Activated CD4-positive, alpha-beta memory T cell treated with anti-CD3 and anti-CD28 coated beads, Interleukin-2, amount 10 ng/mL, durations not matched to agents 7 days and 5 days (primary cell): ENCODE results near the gene TNFSF12. TPM values are rescaled to one million over a fixed set of nuclear protein-coding genes. Genes with fewer than 3 reads are reported as not detected.
A peak's percentile ranks its signal among the peaks of the same experiment; 100 is the strongest.

ENCODE experiments used
- CTCF ChIA-PET: fragments of 350-600 bp; sonication (Branson Sonifier 250); formaldehyde crosslinking; loops from one replicate; lab custom pipeline; 2021; ENCODE audit warnings: antibody characterized with exemption, inconsistent platforms; lab: Charles Lee
- POLR2A ChIA-PET: fragments of 350-600 bp; sonication (Branson Sonifier 250); formaldehyde crosslinking; loops from one replicate; lab custom pipeline; 2021; ENCODE audit warnings: antibody characterized with exemption; lab: Charles Lee
- DNase-seq: peaks from one replicate; pipeline ENCODE4 v3.0.0-alpha.2; 2020
- H3K27ac Mint-ChIP-seq: one replicate; pipeline ENCODE4 v1.8.0; 2021; ENCODE audit warnings: mild to moderate bottlenecking, mixed read lengths
- H3K27me3 Mint-ChIP-seq: one replicate; pipeline ENCODE4 v1.8.0; 2021; ENCODE audit warnings: mixed read lengths
- H3K36me3 Mint-ChIP-seq: one replicate; pipeline ENCODE4 v1.8.0; 2021; ENCODE audit warnings: low read depth, mixed read lengths
- H3K4me1 Mint-ChIP-seq: one replicate; pipeline ENCODE4 v1.8.0; 2021; ENCODE audit warnings: mixed read lengths
- H3K4me3 Mint-ChIP-seq: one replicate; pipeline ENCODE4 v1.8.0; 2021; ENCODE audit warnings: mild to moderate bottlenecking, mixed read lengths
- H3K9me3 Mint-ChIP-seq: one replicate; pipeline ENCODE4 v1.8.0; 2021; ENCODE audit warnings: mixed read lengths
- total RNA-seq, 2 experiments: library from RNA; stranded (reverse); gene quantifications; one replicate each; pipeline ENCODE4 v1.2.3, GENCODE V29; 2021

The TNFSF12 gene
- total RNA-seq, 2 experiments from 2014 or later: 79.8 to 86.7 TPM

DNA sequence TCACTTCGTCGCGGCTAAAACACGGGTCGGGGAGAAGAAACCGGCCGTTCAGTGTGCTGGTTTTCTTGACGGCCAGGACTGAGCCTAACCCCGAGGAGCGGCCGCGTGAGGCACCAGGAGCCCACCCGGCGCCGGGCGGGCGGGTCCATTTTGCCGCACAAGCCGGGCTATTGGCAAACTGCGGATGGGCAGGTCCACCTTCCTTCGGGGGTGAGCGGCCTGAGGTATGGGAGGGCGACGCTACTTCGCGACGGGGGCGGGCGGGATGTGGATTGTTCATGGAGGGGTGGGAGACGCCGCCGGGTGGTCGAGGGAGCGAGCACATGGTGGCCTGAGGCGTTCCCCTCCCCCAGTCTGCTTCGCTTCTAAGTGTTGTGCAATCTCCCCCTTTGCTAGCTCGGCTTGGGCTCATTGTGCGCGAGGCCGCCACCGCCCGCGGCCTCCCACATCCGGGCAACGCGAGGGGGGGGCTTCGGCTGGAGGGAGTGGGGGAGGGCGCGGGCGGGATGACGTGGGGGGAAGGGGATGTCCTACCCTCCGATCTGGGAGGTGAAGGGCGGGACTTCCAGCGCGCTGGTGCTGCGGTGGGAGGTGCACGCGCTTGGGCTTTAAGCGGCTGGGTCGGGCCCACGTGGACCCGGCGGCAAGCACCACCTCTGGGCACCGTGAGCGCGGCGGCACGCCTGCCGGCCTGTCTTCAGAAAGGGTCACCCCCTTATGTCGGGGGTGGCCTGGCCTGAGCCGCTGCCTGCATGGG is 24.6 kb downstream of the TNFSF12 start:
- Mint-ChIP-seq H3K4me3 (peak overlapping the region; percentile 93), H3K36me3 (peaks cover 84% of the 10 kb centered on the region), H3K4me1 (peaks cover 70% of the 10 kb centered on the region)

DNA sequence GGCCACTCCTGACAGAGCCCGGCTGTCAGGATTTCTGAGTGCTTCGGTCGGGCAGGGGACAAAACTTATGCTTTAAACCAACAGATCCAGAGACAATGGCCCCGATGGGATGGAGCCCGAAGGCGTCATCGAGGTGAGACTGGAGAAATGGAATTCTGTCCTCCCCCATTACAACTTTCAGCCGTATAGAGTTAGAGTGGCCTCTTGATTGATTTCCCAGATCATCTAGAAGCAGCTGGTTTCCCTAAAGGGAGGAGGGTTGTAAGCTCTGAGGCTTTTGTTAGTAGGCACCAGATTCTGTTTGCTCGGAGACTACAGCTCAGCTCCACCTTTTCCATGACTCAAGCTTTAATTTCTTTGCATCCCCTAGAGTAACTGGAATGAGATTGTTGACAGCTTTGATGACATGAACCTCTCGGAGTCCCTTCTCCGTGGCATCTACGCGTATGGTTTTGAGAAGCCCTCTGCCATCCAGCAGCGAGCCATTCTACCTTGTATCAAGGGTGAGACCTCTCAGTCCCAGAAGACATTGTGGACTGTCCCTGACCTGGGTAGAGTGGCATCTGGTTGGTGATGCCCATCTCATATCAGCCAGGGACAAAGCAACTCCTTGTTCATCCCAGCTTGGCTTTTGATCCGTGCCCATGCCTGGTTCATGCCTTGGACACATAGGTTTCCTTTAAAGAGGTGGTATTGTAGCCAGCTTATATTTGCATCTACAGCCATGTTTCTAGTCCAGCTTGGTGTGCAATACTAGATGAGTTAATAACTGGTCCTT is 25.5 kb downstream of the TNFSF12 start:
- Mint-ChIP-seq H3K27ac (peak overlapping the region; percentile 99), H3K4me3 (peak overlapping the region; percentile 93), H3K27me3 (no peaks in the 10 kb centered on the region), H3K4me1 (peaks cover 79% of the 10 kb centered on the region), H3K36me3 (peaks cover 91% of the 10 kb centered on the region), H3K9me3 (no peaks in the 10 kb centered on the region)
- CTCF ChIA-PET: interaction anchor here (1.3 to 3.1 kb wide), 5 partner anchors 10 to 137 kb away, joined by 3 to 21 read pairs (median 12); partner anchors contain the start of genes MPDU1, SENP3, SOX15 and TP53
- no peak for DNase-seq
- POLR2A ChIA-PET: interaction anchor here (0.6 to 9.3 kb wide), 21 partner anchors 9 to 562 kb away, joined by 3 to 169 read pairs (median 4); partner anchors contain the start of genes ACAP1, CD68, MPDU1 and PHF23

More for the DNA sequence above, 24.6 kb downstream of the TNFSF12 start:
- H3K27me3 Mint-ChIP-seq: no peaks in the 10 kb centered on the region
- peak; percentile 94 for DNase-seq
- peak overlapping the region; percentile 99 for H3K27ac Mint-ChIP-seq
- CTCF ChIA-PET: interaction anchor here (1.3 to 3.1 kb wide), 5 partner anchors 11 to 137 kb away, joined by 3 to 21 read pairs (median 12); partner anchors contain the start of genes MPDU1, SENP3, SOX15 and TP53
- H3K9me3 Mint-ChIP-seq: no peaks in the 10 kb centered on the region
- POLR2A ChIA-PET: interaction anchor here (0.6 to 9.3 kb wide), 25 partner anchors 8 to 562 kb away, joined by 3 to 169 read pairs (median 4); partner anchors contain the start of genes ACAP1, CD68, MPDU1 and PHF23

DNA sequence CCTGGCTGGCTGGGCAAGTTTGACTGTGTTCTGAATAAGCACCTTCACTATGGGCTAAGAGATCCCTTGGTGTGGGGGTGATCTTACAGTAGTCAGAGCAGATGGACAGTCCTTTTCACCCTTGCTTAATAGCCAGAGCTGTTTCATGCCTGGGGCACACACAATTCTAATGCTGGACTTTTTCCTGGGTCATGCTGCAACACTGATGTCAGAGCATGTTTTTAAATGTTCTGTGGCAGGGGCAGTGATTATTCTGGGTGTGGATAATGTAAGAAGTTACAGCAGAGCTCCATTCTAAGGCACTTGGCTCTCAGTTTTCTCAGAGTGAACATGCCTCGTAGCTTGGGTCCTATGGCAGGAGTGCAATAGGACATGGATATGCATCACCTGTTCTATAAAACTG is 26.6 kb downstream of the TNFSF12 start:
- Mint-ChIP-seq H3K27ac (peak overlapping the region; percentile 99), H3K36me3 (peaks cover 89% of the 10 kb centered on the region), H3K4me3 (peak overlapping the region; percentile 93), H3K9me3 (no peaks in the 10 kb centered on the region), H3K27me3 (no peaks in the 10 kb centered on the region), H3K4me1 (peaks cover 83% of the 10 kb centered on the region)
- ChIA-PET CTCF (interaction anchor here (1.3 to 3.1 kb wide), 4 partner anchors 9 to 112 kb away, joined by 3 to 21 read pairs (median 11); partner anchors contain the start of genes MPDU1, SENP3, SOX15 and TP53), POLR2A (interaction anchor here (1.1 to 9.3 kb wide), 7 partner anchors 8 to 112 kb away, joined by 3 to 169 read pairs (median 38); partner anchors contain the start of genes CD68, MPDU1, POLR2A and SENP3)
- DNase-seq: no peak

DNA sequence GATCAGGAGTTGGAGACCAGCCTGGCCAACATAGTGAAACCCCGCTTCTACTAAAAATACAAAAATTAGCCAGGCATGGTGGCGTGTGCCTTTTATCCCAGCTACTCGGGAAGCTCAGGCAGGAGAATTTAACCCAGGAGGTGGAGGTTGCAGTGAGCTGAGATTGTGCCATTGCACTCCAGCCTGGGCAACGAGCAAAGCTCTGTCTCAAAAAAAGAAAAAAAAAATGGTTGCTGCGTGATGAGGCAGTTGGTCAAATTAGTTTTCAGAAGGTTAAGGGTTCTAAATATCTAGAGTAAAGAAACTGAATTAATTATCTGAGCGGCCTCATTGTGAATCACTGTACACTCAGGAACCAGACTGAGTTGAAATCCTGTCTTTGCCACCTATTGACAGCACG is 27.1 kb downstream of the TNFSF12 start:
- Mint-ChIP-seq H3K4me3 (peak overlapping the region; percentile 93), H3K27me3 (no peaks in the 10 kb centered on the region), H3K36me3 (peaks cover 89% of the 10 kb centered on the region), H3K4me1 (peaks cover 87% of the 10 kb centered on the region), H3K27ac (peak overlapping the region; percentile 99), H3K9me3 (no peaks in the 10 kb centered on the region)
- ChIA-PET POLR2A (interaction anchor here (1.1 to 9.3 kb wide), 7 partner anchors 7 to 111 kb away, joined by 3 to 169 read pairs (median 5); partner anchors contain the start of genes CD68, MPDU1, SENP3 and SOX15), CTCF (interaction anchor here (1.3 to 2.8 kb wide), 2 partner anchors 8 to 112 kb away, joined by 3 to 13 read pairs; partner anchors contain the start of genes MPDU1 and TP53)
- DNase-seq: no peak

DNA sequence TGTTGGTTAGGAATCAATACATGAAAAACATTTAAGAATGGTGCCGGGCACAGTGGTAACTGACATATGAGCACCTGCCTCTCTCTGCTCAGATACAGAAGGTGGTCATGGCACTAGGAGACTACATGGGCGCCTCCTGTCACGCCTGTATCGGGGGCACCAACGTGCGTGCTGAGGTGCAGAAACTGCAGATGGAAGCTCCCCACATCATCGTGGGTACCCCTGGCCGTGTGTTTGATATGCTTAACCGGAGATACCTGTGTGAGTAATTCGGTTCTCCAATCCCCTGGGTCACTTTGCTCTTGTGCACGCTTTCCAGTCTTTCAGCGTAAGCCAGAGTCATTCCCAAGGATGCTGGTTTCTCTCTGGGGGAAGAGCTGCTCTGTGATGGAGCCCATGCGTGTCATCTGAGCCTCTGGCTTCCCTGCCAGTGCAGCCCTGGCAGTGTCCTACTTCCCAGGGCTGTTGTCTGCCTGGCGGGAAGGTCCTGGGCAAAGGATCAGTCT is 27.6 kb downstream of the TNFSF12 start:
- Mint-ChIP-seq H3K9me3 (no peaks in the 10 kb centered on the region), H3K36me3 (peaks cover 89% of the 10 kb centered on the region), H3K27me3 (no peaks in the 10 kb centered on the region), H3K4me3 (peak overlapping the region; percentile 93), H3K4me1 (peaks cover 87% of the 10 kb centered on the region), H3K27ac (peak overlapping the region; percentile 50)
- no peak for DNase-seq
- POLR2A ChIA-PET: interaction anchor here (1.2 to 9.3 kb wide), 5 partner anchors 7 to 111 kb away, joined by 3 to 169 read pairs (median 80); partner anchors contain the start of genes CD68, MPDU1, SENP3 and SOX15
- CTCF ChIA-PET: interaction anchor here (1.3 kb wide), 1 partner anchor 111 kb away, joined by 3 read pairs; the partner anchor contains the start of gene TP53

DNA sequence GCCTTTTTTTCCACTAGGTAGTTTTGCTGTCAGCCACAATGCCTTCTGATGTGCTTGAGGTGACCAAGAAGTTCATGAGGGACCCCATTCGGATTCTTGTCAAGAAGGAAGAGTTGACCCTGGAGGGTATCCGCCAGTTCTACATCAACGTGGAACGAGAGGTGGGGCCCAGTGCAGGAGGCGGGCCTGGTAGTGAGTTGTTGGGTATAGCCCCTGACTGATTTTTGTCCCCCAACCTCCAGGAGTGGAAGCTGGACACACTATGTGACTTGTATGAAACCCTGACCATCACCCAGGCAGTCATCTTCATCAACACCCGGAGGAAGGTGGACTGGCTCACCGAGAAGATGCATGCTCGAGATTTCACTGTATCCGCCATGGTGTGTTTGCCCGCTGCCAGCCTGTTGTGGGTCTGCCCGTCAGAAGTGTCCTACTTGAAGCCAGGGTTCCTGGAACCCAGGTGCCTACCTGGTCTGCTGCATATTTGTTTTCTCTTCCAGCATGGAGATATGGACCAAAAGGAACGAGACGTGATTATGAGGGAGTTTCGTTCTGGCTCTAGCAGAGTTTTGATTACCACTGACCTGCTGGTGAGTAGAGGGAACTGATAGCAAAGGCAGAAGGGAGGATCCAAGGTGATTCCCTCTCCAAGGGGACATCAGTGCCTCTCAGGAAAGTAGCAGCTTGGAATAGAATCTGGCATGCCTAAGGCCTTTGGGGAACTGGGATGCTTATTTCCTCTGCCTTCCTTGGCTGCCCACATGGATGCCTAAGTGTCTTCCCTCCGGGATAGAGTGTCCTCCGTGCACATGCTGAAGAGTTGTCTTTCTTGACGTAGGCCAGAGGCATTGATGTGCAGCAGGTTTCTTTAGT is 28.7 kb downstream of the TNFSF12 start:
- H3K4me3 Mint-ChIP-seq: peak overlapping the region; percentile 5
- no peaks in the 10 kb centered on the region for H3K27me3 Mint-ChIP-seq
- ChIA-PET CTCF (no interaction called here), POLR2A (interaction anchor here (1.2 to 9.3 kb wide), 5 partner anchors 8 to 110 kb away, joined by 3 to 88 read pairs (median 4); partner anchors contain the start of genes SOX15, TP53 and WRAP53)
- DNase-seq: no peak
- no peaks in the 10 kb centered on the region for H3K9me3 Mint-ChIP-seq
- H3K36me3 Mint-ChIP-seq: peaks cover 86% of the 10 kb centered on the region
- H3K27ac Mint-ChIP-seq: peak overlapping the region; percentile 92
- H3K4me1 Mint-ChIP-seq: peaks cover 87% of the 10 kb centered on the region

DNA sequence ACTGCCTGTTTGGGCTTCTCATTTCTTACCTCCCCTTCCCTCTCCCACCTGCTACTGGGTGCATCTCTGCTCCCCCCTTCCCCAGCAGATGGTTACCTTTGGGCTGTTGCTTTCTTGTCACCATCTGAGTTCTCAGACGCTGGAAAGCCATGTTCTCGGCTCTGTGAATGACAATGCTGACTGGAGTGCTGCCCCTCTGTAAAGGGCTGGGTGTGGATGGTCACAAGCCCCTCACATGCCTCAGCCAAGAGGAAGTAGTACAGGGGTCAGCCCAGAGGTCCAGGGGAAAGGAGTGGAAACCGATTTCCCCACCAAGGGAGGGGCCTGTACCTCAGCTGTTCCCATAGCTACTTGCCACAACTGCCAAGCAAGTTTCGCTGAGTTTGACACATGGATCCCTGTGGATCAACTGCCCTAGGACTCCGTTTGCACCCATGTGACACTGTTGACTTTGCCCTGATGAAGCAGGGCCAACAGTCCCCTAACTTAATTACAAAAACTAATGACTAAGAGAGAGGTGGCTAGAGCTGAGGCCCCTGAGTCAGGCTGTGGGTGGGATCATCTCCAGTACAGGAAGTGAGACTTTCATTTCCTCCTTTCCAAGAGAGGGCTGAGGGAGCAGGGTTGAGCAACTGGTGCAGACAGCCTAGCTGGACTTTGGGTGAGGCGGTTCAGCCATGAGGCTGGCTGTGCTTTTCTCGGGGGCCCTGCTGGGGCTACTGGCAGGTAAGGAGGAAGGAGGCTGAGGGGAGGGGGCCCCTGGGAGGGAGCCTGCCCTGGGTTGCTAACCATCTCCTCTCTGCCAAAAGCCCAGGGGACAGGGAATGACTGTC is 30.4 kb downstream of the TNFSF12 start, which contains the start of gene CD68:
Gene CD68 (plus strand): TSS at position 638 of the 833 bp plus-strand sequence. CDS start 40 bp downstream, at position 678.
- Mint-ChIP-seq H3K27ac (peak within 1 kb of the TSS; percentile 92), H3K4me3 (peak within 1 kb of the TSS; percentile 68), H3K9me3 (no peaks in the 10 kb centered on the region), H3K36me3 (peaks cover 74% of the 10 kb centered on the region), H3K27me3 (no peaks in the 10 kb centered on the region), H3K4me1 (peaks cover 88% of the 10 kb centered on the region)
- ChIA-PET CTCF (interaction anchor here (0.6 to 2.3 kb wide), 4 partner anchors 18 to 281 kb away, joined by 3 to 11 read pairs (median 7); partner anchors contain the start of genes SENP3, TP53 and WRAP53), POLR2A (interaction anchor here (0.7 to 8.7 kb wide), 10 partner anchors 7 to 243 kb away, joined by 3 to 169 read pairs (median 4); partner anchors contain the start of genes ACAP1, POLR2A, SOX15 and TP53)
- DNase-seq: peak; percentile 73

DNA sequence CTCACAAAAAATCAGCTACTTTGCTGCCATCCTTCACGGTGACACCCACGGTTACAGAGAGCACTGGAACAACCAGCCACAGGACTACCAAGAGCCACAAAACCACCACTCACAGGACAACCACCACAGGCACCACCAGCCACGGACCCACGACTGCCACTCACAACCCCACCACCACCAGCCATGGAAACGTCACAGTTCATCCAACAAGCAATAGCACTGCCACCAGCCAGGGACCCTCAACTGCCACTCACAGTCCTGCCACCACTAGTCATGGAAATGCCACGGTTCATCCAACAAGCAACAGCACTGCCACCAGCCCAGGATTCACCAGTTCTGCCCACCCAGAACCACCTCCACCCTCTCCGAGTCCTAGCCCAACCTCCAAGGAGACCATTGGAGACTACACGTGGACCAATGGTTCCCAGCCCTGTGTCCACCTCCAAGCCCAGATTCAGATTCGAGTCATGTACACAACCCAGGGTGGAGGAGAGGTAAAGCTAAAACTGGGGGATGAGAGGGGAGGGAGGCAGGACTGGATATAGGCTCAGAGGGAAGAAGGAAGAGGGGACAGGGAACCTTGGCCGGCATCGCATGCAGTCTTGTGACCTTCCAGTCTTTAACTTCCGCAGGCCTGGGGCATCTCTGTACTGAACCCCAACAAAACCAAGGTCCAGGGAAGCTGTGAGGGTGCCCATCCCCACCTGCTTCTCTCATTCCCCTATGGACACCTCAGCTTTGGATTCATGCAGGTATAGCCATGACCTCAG is 31.2 kb downstream of the TNFSF12 start:
- Mint-ChIP-seq H3K27me3 (no peaks in the 10 kb centered on the region), H3K36me3 (peaks cover 66% of the 10 kb centered on the region), H3K27ac (peak overlapping the region; percentile 92), H3K4me3 (peak overlapping the region; percentile 68), H3K9me3 (no peaks in the 10 kb centered on the region), H3K4me1 (peaks cover 86% of the 10 kb centered on the region)
- ChIA-PET POLR2A (interaction anchor here (0.7 to 8.7 kb wide), 11 partner anchors 7 to 244 kb away, joined by 3 to 169 read pairs (median 4); partner anchors contain the start of genes ACAP1, POLR2A, SENP3 and SOX15), CTCF (interaction anchor here (1.2 to 2.3 kb wide), 5 partner anchors 9 to 107 kb away, joined by 3 to 11 read pairs (median 5); partner anchors contain the start of genes FXR2, SENP3, SOX15 and TP53)
- no peak for DNase-seq

DNA sequence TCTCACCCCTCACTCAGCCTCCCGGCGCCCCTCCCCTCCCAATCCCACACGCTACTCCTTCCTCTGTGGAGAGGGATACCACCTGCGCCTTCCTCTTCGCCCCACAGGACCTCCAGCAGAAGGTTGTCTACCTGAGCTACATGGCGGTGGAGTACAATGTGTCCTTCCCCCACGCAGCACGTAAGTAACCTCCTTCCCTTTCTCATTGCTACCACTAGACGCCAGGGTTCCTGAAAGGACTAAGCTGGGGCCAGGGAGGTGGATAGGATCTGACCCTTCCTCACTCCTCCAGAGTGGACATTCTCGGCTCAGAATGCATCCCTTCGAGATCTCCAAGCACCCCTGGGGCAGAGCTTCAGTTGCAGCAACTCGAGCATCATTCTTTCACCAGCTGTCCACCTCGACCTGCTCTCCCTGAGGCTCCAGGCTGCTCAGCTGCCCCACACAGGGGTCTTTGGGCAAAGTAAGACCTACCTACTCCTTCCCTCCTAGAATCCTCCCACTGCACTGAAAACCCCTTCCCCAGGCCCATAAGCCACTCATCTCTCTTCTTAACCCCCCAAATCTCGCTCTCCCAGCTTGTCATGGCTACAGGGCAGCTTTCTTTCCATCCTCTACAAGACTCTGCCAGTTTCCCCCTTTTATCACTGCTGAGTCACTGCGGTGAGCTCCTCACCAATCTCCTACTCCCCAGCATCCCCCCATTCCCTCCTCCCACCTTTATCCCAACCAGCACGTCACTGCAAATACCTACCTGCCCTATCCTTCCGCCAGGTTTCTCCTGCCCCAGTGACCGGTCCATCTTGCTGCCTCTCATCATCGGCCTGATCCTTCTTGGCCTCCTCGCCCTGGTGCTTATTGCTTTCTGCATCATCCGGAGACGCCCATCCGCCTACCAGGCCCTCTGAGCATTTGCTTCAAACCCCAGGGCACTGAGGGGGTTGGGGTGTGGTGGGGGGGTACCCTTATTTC is 32.0 kb downstream of the TNFSF12 start:
- CTCF ChIA-PET: interaction anchor here (1.2 to 2.3 kb wide), 5 partner anchors 9 to 106 kb away, joined by 3 to 11 read pairs (median 5); partner anchors contain the start of genes FXR2, SENP3, SOX15 and TP53
- Mint-ChIP-seq H3K27me3 (no peaks in the 10 kb centered on the region), H3K36me3 (peaks cover 62% of the 10 kb centered on the region), H3K9me3 (no peaks in the 10 kb centered on the region), H3K4me3 (peak overlapping the region; percentile 52), H3K4me1 (peaks cover 86% of the 10 kb centered on the region), H3K27ac (peak overlapping the region; percentile 92)
- POLR2A ChIA-PET: interaction anchor here (0.9 to 8.7 kb wide), 6 partner anchors 8 to 105 kb away, joined by 3 to 169 read pairs (median 10); partner anchors contain the start of genes POLR2A, SENP3, SOX15 and TP53
- no peak for DNase-seq
